ENCODE results near the gene ATF7IP2. TPM values are rescaled to one million over a fixed set of nuclear protein-coding genes. Genes with fewer than 3 reads are reported as not detected.

The ATF7IP2 gene
- total and polyA plus RNA-seq, 2 of the 13 experiments (the other 11 are each of a cell fraction or from before 2014, with no cell fraction given), result 117 to 217 TPM

GRCh38 chr16:10385725-10386516 is at the start of gene ATF7IP2 (continued):
- TF ChIP-seq ZNF740 (CRISPR knock-in tag; IDR thresholded peaks at IDR 0.05) (no peak), ISL2 (CRISPR knock-in tag; IDR thresholded peaks at IDR 0.05) (peak; percentile 83), ZBTB21 (CRISPR knock-in tag; IDR thresholded peaks at IDR 0.05) (no peak; the same call in 1 of the 2 replicates), KLF12 (CRISPR knock-in tag; IDR thresholded peaks at IDR 0.05; ENCODE audit: borderline replicate concordance) (peak; percentile 97), NBN (conservative IDR thresholded peaks at IDR 0.05) (no peak), ZNF629 (CRISPR knock-in tag; conservative IDR thresholded peaks at IDR 0.05) (peak; percentile 61; the same call in 1 of the 2 replicates), DNMT1 (CRISPR knock-in tag; IDR thresholded peaks at IDR 0.05) (peak; percentile 95), CBFB (CRISPR knock-in tag; IDR thresholded peaks at IDR 0.05) (peak; percentile 96), SOX5 (CRISPR knock-in tag; IDR thresholded peaks at IDR 0.05; ENCODE audit: borderline replicate concordance) (peak; percentile 85; the same call in 1 of the 2 replicates), ZBTB3 (CRISPR knock-in tag; IDR thresholded peaks at IDR 0.05; ENCODE audit: borderline replicate concordance, low read depth) (peak; percentile 92; the same call in 1 of the 2 replicates), CAMTA2 (CRISPR knock-in tag; IDR thresholded peaks at IDR 0.05; ENCODE audit: borderline replicate concordance) (peak; percentile 97; the same call in 1 of the 2 replicates), TCF12 (IDR thresholded peaks at IDR 0.05) (no peak), TCF12 (CRISPR knock-in tag; IDR thresholded peaks at IDR 0.05) (peak; percentile 89; the same call in 1 of the 2 replicates), MTA1 (CRISPR knock-in tag; IDR thresholded peaks at IDR 0.05; ENCODE audit: borderline replicate concordance) (peak; percentile 97), ATRX (CRISPR knock-in tag; IDR thresholded peaks at IDR 0.05; ENCODE audit: borderline replicate concordance) (no peak; the same call in 1 of the 2 replicates), KLF9 (CRISPR knock-in tag; IDR thresholded peaks at IDR 0.05; ENCODE audit: low read depth) (peak; percentile 91; the same call in 1 of the 2 replicates), ZNF563 (CRISPR knock-in tag; IDR thresholded peaks at IDR 0.05) (peak; percentile 97)
- TF ChIP-seq, protein P1, sequence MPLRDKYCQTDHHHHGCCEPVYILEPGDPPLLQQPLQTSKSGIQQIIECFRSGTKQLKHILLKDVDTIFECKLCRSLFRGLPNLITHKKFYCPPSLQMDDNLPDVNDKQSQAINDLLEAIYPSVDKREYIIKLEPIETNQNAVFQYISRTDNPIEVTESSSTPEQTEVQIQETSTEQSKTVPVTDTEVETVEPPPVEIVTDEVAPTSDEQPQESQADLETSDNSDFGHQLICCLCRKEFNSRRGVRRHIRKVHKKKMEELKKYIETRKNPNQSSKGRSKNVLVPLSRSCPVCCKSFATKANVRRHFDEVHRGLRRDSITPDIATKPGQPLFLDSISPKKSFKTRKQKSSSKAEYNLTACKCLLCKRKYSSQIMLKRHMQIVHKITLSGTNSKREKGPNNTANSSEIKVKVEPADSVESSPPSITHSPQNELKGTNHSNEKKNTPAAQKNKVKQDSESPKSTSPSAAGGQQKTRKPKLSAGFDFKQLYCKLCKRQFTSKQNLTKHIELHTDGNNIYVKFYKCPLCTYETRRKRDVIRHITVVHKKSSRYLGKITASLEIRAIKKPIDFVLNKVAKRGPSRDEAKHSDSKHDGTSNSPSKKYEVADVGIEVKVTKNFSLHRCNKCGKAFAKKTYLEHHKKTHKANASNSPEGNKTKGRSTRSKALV (CRISPR knock-in tag; IDR thresholded peaks at IDR 0.05), result peak; percentile 80; the same call in 1 of the 2 replicates
- TF ChIP-seq, protein P2, sequence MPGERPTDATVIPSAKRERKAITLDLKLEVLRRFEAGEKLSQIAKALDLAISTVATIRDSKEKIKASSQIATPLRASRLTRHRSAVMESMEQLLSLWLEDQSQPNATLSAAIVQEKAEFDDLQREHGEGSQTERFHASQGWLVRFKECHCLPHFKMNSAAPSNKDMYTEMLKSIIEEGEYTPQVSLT (CRISPR knock-in tag; IDR thresholded peaks at IDR 0.05; ENCODE audit: borderline replicate concordance, low read depth), result no peak
- TF ChIP-seq, protein P3, sequence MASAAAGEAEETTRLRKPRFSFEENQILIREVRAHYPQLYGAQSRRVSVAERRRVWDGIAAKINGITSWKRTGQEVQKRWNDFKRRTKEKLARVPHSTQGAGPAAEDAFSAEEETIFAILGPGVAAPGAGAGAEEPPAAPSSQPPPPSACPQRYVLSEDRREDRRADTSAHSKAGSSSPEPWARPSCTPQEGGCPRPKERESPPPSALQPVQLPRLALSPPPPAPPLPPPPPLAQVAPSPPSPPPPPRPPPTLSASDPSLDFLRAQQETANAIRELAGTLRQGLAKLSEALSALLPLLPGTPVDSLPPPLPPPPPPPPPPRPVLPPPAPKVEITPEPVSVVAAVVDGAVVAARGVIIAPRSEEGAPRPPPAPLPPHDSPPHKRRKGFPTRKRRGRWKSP (CRISPR knock-in tag; IDR thresholded peaks at IDR 0.05), result peak; percentile 96
- TF ChIP-seq, protein P4, sequence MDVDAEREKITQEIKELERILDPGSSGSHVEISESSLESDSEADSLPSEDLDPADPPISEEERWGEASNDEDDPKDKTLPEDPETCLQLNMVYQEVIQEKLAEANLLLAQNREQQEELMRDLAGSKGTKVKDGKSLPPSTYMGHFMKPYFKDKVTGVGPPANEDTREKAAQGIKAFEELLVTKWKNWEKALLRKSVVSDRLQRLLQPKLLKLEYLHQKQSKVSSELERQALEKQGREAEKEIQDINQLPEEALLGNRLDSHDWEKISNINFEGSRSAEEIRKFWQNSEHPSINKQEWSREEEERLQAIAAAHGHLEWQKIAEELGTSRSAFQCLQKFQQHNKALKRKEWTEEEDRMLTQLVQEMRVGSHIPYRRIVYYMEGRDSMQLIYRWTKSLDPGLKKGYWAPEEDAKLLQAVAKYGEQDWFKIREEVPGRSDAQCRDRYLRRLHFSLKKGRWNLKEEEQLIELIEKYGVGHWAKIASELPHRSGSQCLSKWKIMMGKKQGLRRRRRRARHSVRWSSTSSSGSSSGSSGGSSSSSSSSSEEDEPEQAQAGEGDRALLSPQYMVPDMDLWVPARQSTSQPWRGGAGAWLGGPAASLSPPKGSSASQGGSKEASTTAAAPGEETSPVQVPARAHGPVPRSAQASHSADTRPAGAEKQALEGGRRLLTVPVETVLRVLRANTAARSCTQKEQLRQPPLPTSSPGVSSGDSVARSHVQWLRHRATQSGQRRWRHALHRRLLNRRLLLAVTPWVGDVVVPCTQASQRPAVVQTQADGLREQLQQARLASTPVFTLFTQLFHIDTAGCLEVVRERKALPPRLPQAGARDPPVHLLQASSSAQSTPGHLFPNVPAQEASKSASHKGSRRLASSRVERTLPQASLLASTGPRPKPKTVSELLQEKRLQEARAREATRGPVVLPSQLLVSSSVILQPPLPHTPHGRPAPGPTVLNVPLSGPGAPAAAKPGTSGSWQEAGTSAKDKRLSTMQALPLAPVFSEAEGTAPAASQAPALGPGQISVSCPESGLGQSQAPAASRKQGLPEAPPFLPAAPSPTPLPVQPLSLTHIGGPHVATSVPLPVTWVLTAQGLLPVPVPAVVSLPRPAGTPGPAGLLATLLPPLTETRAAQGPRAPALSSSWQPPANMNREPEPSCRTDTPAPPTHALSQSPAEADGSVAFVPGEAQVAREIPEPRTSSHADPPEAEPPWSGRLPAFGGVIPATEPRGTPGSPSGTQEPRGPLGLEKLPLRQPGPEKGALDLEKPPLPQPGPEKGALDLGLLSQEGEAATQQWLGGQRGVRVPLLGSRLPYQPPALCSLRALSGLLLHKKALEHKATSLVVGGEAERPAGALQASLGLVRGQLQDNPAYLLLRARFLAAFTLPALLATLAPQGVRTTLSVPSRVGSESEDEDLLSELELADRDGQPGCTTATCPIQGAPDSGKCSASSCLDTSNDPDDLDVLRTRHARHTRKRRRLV (CRISPR knock-in tag; IDR thresholded peaks at IDR 0.05), result peak; percentile 98
